ENCODE data around the gene NDUFV3.
A peak's percentile ranks its signal among the peaks of the same experiment; 100 is the strongest.
"Not testable (repeated sequence)": the region's sequence is repeated elsewhere in the genome, so short reads cannot be mapped to it uniquely, and the experiment has no call there.

The NDUFV3 gene

DNA sequence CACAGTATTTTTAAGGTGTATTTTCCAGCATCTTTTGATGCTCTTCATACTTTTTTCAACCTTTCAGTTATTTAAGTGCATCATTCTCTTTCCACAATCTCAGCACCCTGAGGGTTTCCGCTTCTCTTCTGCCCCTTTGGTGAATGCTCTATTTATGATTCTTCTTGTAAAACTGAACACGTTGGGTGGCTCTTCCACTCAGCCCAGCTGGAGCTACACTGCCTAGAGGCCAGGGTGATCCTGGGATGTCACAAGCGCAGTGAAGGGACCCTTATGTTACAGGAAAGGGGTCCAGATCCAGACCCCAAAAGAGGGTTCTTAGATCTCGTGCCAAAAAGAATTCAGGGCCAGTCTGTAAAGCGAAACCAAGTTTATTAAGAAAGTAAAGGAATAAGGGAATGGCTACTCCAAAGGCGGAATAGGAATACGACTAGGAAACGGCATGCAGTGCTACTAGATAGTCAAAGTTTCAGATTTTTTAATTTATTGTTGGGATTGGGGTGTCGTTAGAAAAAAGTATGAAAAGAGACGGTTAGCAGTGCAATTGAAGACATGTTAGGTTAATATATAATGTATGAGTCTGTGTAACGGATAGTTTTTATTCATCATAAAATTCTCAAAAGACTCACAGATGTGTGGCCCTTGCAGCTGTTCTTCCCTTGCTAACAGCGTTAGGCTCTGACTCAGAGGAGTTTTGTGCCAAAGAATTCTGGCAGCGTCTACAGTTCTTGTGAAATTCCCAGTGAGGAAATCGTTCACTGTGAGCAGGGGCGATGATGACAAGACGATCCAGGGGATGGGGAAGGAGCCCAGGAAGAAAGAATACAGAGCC is 46.7 kb downstream of the NDUFV3 start:
- TF ChIP-seq CTCF (IDR thresholded peaks at IDR 0.05; ENCODE audit: low read depth, low read length, missing control alignments), result no peak
- peak; percentile 98 for DNase-seq (ENCODE audit: low read depth)
- H3K4me3 ChIP-seq (ENCODE audit: low read depth, low read length), result no peak overlapping the region
- in situ Hi-C loops (cut with HindIII; ENCODE audit: low sequenced_read_pairs), result no loop called here

- in situ Hi-C loops (cut with HindIII; ENCODE audit: low sequenced_read_pairs), result no loop called here
- no peak for DNase-seq (ENCODE audit: low read depth)
- TF ChIP-seq CTCF (IDR thresholded peaks at IDR 0.05; ENCODE audit: low read depth, low read length, missing control alignments), result no peak
- H3K4me3 ChIP-seq (ENCODE audit: low read depth, low read length), result no peak overlapping the region
Observed at GRCh38 chr21:42941696-42942085, 48.6 kb downstream of the NDUFV3 start.

GRCh38 chr21:42942244-42942643 is 49.1 kb downstream of the NDUFV3 start:
- H3K4me3 ChIP-seq (ENCODE audit: low read depth, low read length), result no peak overlapping the region
- in situ Hi-C loops (cut with HindIII; ENCODE audit: low sequenced_read_pairs), result no loop called here
- no peak for TF ChIP-seq CTCF (IDR thresholded peaks at IDR 0.05; ENCODE audit: low read depth, low read length, missing control alignments)
- no peak for DNase-seq (ENCODE audit: low read depth)

DNA sequence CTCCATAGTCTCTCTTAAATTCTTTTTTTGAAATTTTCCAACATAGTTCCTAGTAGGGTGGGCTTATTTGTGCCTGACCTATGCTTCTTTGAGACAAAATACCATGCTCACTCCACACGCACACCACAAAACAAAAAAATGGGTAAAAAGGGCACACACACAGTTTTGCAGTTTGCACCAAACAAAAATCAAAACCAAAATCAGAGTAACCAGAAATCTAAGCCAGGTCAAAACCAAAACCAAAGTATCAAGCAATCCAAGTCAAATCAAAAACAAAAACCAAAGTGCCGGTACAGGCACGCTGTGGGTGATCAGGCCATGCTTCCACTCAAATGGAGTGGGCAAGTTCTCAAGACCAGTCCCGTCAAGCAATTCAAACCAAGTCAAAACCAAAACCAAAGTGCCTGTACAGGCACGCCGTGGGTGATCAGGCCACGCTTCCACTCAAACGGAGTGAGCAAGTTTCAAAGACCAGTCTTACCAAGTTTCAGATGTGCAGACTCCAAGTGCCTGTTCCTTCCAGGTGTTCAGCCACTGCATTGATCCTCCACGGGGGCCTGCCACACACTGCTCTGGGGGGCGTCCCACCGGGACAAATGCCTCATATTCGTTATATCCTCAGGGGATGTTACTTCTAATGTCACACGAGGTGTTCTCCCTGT is 56.1 kb downstream of the NDUFV3 start:
- H3K4me3 ChIP-seq (ENCODE audit: low read depth, low read length); in situ Hi-C loops (cut with HindIII; ENCODE audit: low sequenced_read_pairs); DNase-seq (ENCODE audit: low read depth): not testable (repeated sequence)

DNA sequence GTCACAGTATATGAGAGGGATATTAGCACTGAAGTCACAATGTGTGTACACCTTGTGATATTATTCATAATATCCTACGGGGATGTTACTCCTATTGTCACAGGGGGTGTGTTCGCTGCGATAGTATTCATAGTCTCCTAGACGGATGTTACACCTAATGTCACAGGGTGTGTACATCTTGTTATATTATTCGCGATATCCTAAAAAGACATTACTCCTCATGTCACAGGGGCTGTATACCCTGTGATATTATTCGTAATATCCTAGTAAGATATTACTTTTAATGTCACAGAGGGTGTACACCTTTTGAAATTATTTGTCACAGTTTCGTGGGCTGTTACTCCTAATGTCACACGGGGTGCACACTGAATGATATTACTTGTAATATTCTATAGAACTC is 58.1 kb downstream of the NDUFV3 start:
- DNase-seq (ENCODE audit: low read depth); in situ Hi-C loops (cut with HindIII; ENCODE audit: low sequenced_read_pairs); H3K4me3 ChIP-seq (ENCODE audit: low read depth, low read length): not testable (repeated sequence)

DNA sequence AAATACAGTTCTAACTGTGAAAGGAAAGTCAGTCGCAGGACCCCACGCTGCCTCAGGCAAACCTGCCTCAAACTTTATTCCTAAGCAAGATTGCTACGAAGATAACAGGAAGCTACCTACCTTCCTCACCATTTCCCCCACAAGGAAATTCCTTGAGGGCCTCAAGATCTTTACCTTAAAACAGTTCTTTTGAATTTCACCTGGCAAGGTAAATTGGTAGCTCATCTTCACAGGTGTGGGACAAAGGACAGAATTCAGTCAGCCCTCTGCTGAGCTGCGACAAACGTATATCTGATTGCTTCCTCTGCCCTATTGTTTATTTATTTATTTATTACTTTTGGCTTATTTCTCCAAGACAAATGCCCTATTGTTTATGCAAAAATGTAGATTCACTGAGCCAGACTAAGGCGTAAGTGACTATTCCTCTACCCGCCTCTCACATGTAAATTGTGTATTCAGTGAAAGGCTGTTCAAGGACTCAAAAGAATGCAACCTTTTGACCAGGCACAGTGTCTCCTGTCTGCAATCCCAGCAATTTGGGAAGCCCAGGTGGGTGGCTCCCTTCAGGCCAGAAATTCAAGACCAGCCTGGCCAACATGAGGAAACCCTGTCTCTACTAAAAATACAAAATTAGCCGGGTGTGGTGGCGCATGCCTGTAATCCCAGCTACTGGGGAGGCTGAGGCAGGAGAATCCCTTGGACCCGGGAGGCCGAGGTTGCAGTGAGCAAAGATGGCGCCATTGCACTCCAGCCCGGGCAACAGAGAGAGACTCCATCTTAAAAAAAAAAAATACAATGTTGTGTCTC is 63.9 kb downstream of the NDUFV3 start:
- in situ Hi-C loops (cut with HindIII; ENCODE audit: low sequenced_read_pairs), result no loop called here
- no peak for TF ChIP-seq CTCF (IDR thresholded peaks at IDR 0.05; ENCODE audit: low read depth, low read length, missing control alignments)

GRCh38 chr21:42958122-42958521 is 65.0 kb downstream of the NDUFV3 start:
- DNase-seq (ENCODE audit: low read depth); in situ Hi-C loops (cut with HindIII; ENCODE audit: low sequenced_read_pairs); H3K4me3 ChIP-seq (ENCODE audit: low read depth, low read length): not testable (repeated sequence)

More for the DNA sequence above, 63.9 kb downstream of the NDUFV3 start:
- no peak for DNase-seq (ENCODE audit: low read depth)
- no peak overlapping the region for H3K4me3 ChIP-seq (ENCODE audit: low read depth, low read length)

GRCh38 chr21:42959728-42960127 is 66.6 kb downstream of the NDUFV3 start:
- H3K4me3 ChIP-seq (ENCODE audit: low read depth, low read length), result no peak overlapping the region
- DNase-seq (ENCODE audit: low read depth), result no peak
- no peak for TF ChIP-seq CTCF (IDR thresholded peaks at IDR 0.05; ENCODE audit: low read depth, low read length, missing control alignments)
- in situ Hi-C loops (cut with HindIII; ENCODE audit: low sequenced_read_pairs), result no loop called here

Measured in astrocyte of the cerebellum (primary cell).